HEK293 (cell line): ENCODE measurements around the gene P2RY4.

Source experiments
- CTCF ChIA-PET: fragments of 350-600 bp; formaldehyde crosslinking; extraction: SDS; loops from one replicate; lab custom pipeline; 2021; ENCODE audit warnings: antibody characterized with exemption; lab: Yijun Ruan, JAX
- POLR2A ChIA-PET: fragments of 300-600 bp; formaldehyde crosslinking; extraction: SDS; loops from one replicate; lab custom pipeline; 2020; ENCODE audit warnings: antibody characterized with exemption, inconsistent platforms; lab: Yijun Ruan, JAX
- H3K27ac ChIP-seq: fragments of 200-500 bp; sonication (Bioruptor generic); 2 replicates; pipeline ENCODE4 v1.5.1; 2014; ENCODE audit warnings: low read depth, low read length, control low read depth, inconsistent platforms; ENCODE audit errors: extremely low read depth
- H3K36me3 ChIP-seq, 2 experiments: fragments of 200-500 bp in 1 of 2; sonication (Bioruptor generic) in 1 of 2; 1 replicate in 1 of 2; 2 replicates in 1 of 2; pipeline ENCODE4 v1.5.1; 2014 to 2017; ENCODE audit warnings: inconsistent platforms in 2 of 2, low read length in 2 of 2; ENCODE audit not compliant: control insufficient read depth in 2 of 2, insufficient read depth in 1 of 2
- H3K4me1 ChIP-seq: fragments of 200-500 bp; sonication (Bioruptor generic); 2 replicates; pipeline ENCODE4 v1.5.1; 2014; ENCODE audit warnings: mild to moderate bottlenecking, low read length, inconsistent platforms; ENCODE audit not compliant: control insufficient read depth, insufficient read depth
- H3K4me3 ChIP-seq: 2 replicates; pipeline ENCODE4 v1.5.1; 2011; ENCODE audit warnings: low read depth, mild to moderate bottlenecking, control low read depth, low read length, moderate library complexity
- H3K9me3 ChIP-seq: fragments of 200-500 bp; sonication (Bioruptor generic); 2 replicates; pipeline ENCODE4 v1.5.1; 2014; ENCODE audit warnings: low read depth, low read length, inconsistent platforms; ENCODE audit not compliant: control insufficient read depth, insufficient read depth
- GLIS1 ChIP-seq: fragments of 450-650 bp; formaldehyde crosslinking; IDR thresholded peaks from 2 replicates; pipeline ENCODE4 v1.5.1; 2016; ENCODE audit warnings: missing biosample characterization, missing genetic modification characterization
- KLF1 ChIP-seq: fragments of 450-650 bp; formaldehyde crosslinking; IDR thresholded peaks from 2 replicates; pipeline ENCODE4 v1.5.1; 2016; ENCODE audit warnings: missing biosample characterization, missing genetic modification characterization
- PRDM6 ChIP-seq: fragments of 450-650 bp; formaldehyde crosslinking; IDR thresholded peaks from 2 replicates; pipeline ENCODE4 v1.5.1; 2017; ENCODE audit warnings: missing biosample characterization, missing genetic modification characterization
- SALL2 ChIP-seq: fragments of 450-650 bp; formaldehyde crosslinking; IDR thresholded peaks from 2 replicates; pipeline ENCODE4 v1.5.0; 2017; ENCODE audit warnings: missing biosample characterization, mild to moderate bottlenecking, missing genetic modification characterization, borderline replicate concordance
- WT1 ChIP-seq: fragments of 450-650 bp; formaldehyde crosslinking; IDR thresholded peaks from 2 replicates; pipeline ENCODE4 v1.5.1; 2016; ENCODE audit warnings: missing biosample characterization, missing genetic modification characterization
- ZFP3 ChIP-seq: fragments of 450-650 bp; formaldehyde crosslinking; IDR thresholded peaks from 2 replicates; pipeline ENCODE4 v1.5.1; 2016; ENCODE audit warnings: low read depth, missing biosample characterization, missing genetic modification characterization
- ZFP69B ChIP-seq: fragments of 450-650 bp; formaldehyde crosslinking; IDR thresholded peaks from 2 replicates; pipeline ENCODE4 v1.5.1; 2016; ENCODE audit warnings: missing biosample characterization, missing genetic modification characterization
- ZNF121 ChIP-seq: fragments of 450-650 bp; formaldehyde crosslinking; IDR thresholded peaks from 2 replicates; pipeline ENCODE4 v1.5.1; 2016; ENCODE audit warnings: missing biosample characterization, missing genetic modification characterization
- ZNF184 ChIP-seq: fragments of 450-650 bp; IDR thresholded peaks from 2 replicates; pipeline ENCODE4 v1.5.1; 2018; ENCODE audit warnings: missing biosample characterization, mild to moderate bottlenecking, missing genetic modification characterization
- ZNF280D ChIP-seq: fragments of 450-650 bp; formaldehyde crosslinking; IDR thresholded peaks from 2 replicates; pipeline ENCODE4 v1.5.1; 2016; ENCODE audit warnings: missing biosample characterization, missing genetic modification characterization
- ZNF423 ChIP-seq: fragments of 450-650 bp; formaldehyde crosslinking; IDR thresholded peaks from 2 replicates; pipeline ENCODE4 v1.5.1; 2016; ENCODE audit warnings: missing biosample characterization, missing genetic modification characterization
- ZNF510 ChIP-seq: fragments of 450-650 bp; formaldehyde crosslinking; IDR thresholded peaks from 2 replicates; pipeline ENCODE4 v1.5.1; 2018; ENCODE audit warnings: mild to moderate bottlenecking, missing genetic modification characterization, missing biosample characterization; ENCODE audit not compliant: insufficient replicate concordance
- ZNF513 ChIP-seq: fragments of 450-650 bp; IDR thresholded peaks from 2 replicates; pipeline ENCODE4 v1.5.1; 2018; ENCODE audit warnings: missing biosample characterization, missing genetic modification characterization
- ZNF518A ChIP-seq: fragments of 450-650 bp; formaldehyde crosslinking; conservative IDR thresholded peaks from 2 replicates; pipeline ENCODE4 v1.5.1; 2016; ENCODE audit warnings: low read depth, missing biosample characterization, missing genetic modification characterization
- ZNF555 ChIP-seq: fragments of 450-650 bp; formaldehyde crosslinking; conservative IDR thresholded peaks from 2 replicates; pipeline ENCODE4 v1.5.1; 2017; ENCODE audit warnings: missing biosample characterization, mild to moderate bottlenecking, missing genetic modification characterization, inconsistent platforms
- ZNF629 ChIP-seq: fragments of 450-650 bp; formaldehyde crosslinking; IDR thresholded peaks from 2 replicates; pipeline ENCODE4 v1.5.1; 2017; ENCODE audit warnings: missing biosample characterization, missing genetic modification characterization
- ZNF704 ChIP-seq: fragments of 450-650 bp; formaldehyde crosslinking; IDR thresholded peaks from 2 replicates; pipeline ENCODE4 v1.5.1; 2016; ENCODE audit warnings: missing biosample characterization, missing genetic modification characterization
- ZNF747 ChIP-seq: fragments of 450-650 bp; formaldehyde crosslinking; IDR thresholded peaks from 2 replicates; pipeline ENCODE4 v1.5.1; 2016; ENCODE audit warnings: missing biosample characterization, missing genetic modification characterization
- ZSCAN18 ChIP-seq: fragments of 450-650 bp; formaldehyde crosslinking; IDR thresholded peaks from 2 replicates; pipeline ENCODE4 v1.5.1; 2016; ENCODE audit warnings: missing biosample characterization, missing genetic modification characterization

The P2RY4 gene

GRCh38 chrX:70293621-70294020, 33.6 kb upstream of the P2RY4 start:
- no peak overlapping the region for H3K27ac ChIP-seq
- CTCF ChIA-PET = interaction anchor here (0.6 to 0.7 kb wide), 2 partner anchors 91 to 261 kb away, joined by 3 read pairs; no protein-coding TSS in a partner anchor
- no peak for TF ChIP-seq ZNF555 (tag by site-specific recombination)
- no peak for TF ChIP-seq ZSCAN18
- TF ChIP-seq ZFP3 = no peak
- TF ChIP-seq ZNF423 (tag by site-specific recombination) = no peak
- TF ChIP-seq ZNF518A (tag by site-specific recombination) = no peak
- TF ChIP-seq ZNF280D (tag by site-specific recombination) = no peak
- no peak for TF ChIP-seq WT1 (tag by site-specific recombination)
- no peak for TF ChIP-seq ZNF629 (tag by site-specific recombination)
- TF ChIP-seq SALL2 (tag by site-specific recombination) = no peak
- POLR2A ChIA-PET = no interaction called here
- peaks cover 44% of the 10 kb centered on the region in 2 experiments for H3K36me3 ChIP-seq
- H3K4me3 ChIP-seq = no peak overlapping the region
- H3K4me1 ChIP-seq = peaks cover 7% of the 10 kb centered on the region; the same call in 1 of the 2 replicates
- H3K9me3 ChIP-seq = no peaks in the 10 kb centered on the region; the same call in 1 of the 2 replicates

GRCh38 chrX:70292788-70293187, 32.8 kb upstream of the P2RY4 start:
- Histone ChIP-seq H3K36me3 (peaks cover 37 to 45% of the 10 kb centered on the region in 2 experiments), H3K9me3 (no peaks in the 10 kb centered on the region; the same call in 1 of the 2 replicates), H3K27ac (no peak overlapping the region), H3K4me3 (no peak overlapping the region), H3K4me1 (peaks cover 7% of the 10 kb centered on the region; the same call in 1 of the 2 replicates)
- ChIA-PET CTCF (interaction anchor here (0.7 to 1.1 kb wide), 2 partner anchors 259 to 262 kb away, joined by 3 read pairs; no protein-coding TSS in a partner anchor), POLR2A (no interaction called here)
- no peak for TF ChIP-seq PRDM6 (tag by site-specific recombination)
- TF ChIP-seq ZNF510 (tag by site-specific recombination) = no peak
- no peak for TF ChIP-seq ZNF184
- TF ChIP-seq ZNF747 (tag by site-specific recombination) = no peak
- TF ChIP-seq ZFP69B (tag by site-specific recombination) = no peak
- no peak for TF ChIP-seq KLF1 (tag by site-specific recombination)
- TF ChIP-seq ZNF121 (tag by site-specific recombination) = no peak
- TF ChIP-seq GLIS1 (tag by site-specific recombination) = no peak
- no peak for TF ChIP-seq ZNF513 (tag by site-specific recombination)
- TF ChIP-seq ZNF704 (tag by site-specific recombination) = no peak
